GM19238 (cell line): ENCODE measurements around the gene PARD3B.

ENCODE experiments used
- DNase-seq: peaks from one replicate; pipeline ENCODE4 v3.0.0; 2011; ENCODE audit warnings: low spot score; ENCODE audit not compliant: insufficient read length

Gene PARD3B

GRCh38 chr2:204705243-204705932 is 160.1 kb downstream of the PARD3B start:
- no peak for DNase-seq

- no peak for DNase-seq
Measured at GRCh38 chr2:204706939-204707338, 161.7 kb downstream of the PARD3B start.

DNA sequence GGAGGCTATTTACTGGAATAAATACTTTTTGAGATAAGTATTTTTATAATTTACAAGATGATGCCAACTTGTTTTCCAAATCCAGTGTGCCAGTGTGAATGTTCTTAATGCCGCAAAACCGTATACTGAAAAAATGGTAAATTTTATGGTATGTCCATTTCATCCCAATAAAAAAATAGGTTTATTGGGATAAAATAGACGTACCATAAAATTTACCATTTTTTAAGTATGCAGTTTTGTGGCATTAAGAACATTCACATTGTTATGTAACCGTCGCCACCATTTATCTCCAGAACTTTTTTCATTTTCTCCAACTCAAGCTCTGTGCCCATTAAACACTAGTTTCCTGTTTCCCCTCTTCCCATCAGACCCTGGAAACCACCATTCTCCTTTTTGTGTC is 167.9 kb downstream of the PARD3B start:
- no peak for DNase-seq

GRCh38 chr2:204715361-204715760 is 170.1 kb downstream of the PARD3B start:
- DNase-seq, result no peak

DNA sequence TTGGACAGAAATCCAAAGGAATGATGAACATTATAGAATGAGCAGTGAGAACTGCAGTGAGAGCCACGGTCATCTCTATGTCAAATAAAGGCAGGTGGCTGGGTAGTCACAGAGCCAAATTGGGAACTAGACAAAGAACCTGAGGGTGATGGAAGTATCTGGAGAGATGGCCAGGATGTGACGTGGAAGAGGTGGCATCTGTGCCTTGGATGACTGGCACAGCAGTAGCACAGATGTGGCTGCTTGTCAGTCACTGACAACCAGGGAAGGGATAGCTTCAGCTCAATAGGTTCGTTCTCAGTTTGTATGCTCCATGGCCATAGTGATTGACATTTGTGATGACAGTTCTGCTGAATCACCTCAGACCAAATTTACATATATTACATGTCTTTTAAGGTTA is 172.3 kb downstream of the PARD3B start:
- DNase-seq, result no peak

- no peak for DNase-seq
Measured at GRCh38 chr2:204718607-204719006, 173.3 kb downstream of the PARD3B start.

DNA sequence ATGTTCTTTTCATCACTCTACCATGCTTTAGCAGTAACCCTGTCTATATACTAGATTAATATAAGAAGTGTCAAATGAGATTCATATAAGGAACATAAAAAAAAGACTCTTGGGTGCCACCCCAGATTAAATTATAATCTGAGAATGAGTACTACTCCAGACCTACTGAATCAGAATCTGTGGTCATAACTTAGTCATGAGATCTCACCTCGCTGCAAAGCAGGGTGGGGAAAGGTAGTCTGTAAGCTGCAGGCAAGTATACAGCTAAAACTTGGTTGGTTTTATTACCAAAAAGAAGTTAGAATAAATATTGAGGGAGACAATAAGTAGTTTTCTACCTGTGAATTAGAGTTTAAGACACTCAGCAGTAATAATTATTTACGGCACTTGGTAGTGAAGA is 175.6 kb downstream of the PARD3B start:
- no peak for DNase-seq

- no peak for DNase-seq
Measured at GRCh38 chr2:204722207-204722606, 176.9 kb downstream of the PARD3B start.

DNA sequence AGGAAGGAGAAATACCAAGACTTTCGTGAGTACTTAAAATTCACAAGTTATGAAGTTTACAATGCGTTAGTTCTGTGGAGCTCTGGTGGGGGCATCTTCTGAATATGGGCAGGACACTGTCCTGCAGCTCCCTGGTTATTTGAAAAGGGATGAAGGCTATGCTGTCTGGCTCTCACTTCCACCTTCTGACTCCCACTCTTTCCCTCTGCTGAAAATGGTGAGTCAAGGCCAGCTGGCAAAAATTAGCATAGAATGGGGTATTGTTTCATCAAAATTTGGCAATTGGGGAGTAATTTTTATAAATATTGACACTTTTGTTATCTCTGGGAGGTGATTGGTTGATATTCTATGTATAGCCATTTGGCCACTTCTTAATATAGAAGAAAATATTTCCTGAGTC is 177.4 kb downstream of the PARD3B start:
- DNase-seq, result no peak

GRCh38 chr2:204725693-204726360 is 180.6 kb downstream of the PARD3B start:
- DNase-seq, result no peak

- no peak for DNase-seq
Measured at GRCh38 chr2:204726831-204727230, 181.6 kb downstream of the PARD3B start.

DNA sequence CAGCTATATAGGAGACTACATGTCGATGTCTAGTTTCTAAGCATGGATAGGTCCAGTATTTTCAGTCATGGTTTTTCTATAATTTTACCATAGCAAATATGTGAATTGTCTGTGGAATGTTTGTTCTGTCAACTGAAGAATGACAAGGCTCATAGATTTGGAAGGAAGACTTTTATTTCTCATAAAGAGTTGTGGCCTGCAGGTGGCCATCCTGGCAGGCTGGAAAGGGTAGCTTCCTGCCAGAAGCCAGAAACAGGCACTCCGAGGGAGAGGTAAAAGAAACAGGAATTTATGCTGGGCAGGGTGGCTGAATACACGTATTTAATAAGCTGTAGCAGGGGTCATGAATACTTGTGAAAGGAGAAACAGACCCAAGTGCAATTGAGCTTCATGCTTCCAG is 182.1 kb downstream of the PARD3B start:
- no peak for DNase-seq

- DNase-seq, result no peak
Measured at GRCh38 chr2:204730603-204731002, 185.3 kb downstream of the PARD3B start.

DNA sequence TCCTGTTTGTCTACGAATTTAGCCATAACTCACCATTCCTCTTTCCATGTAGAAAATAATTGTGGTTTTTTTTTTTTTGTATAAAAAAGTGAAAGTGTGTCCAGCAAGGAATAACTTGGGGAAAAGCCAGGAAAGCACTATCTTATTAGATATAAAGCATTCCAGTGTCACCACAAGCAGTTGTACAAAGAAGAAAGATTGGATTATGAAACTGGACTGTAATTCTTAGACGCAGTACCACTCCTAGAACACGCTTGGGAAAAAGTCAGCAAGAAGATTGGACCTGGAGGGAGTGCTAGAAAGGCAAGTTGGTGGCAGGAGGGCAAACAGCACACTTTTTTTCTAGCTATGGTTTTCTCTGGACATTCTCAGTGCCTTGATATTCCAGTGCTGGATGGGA is 186.7 kb downstream of the PARD3B start:
- no peak for DNase-seq

DNA sequence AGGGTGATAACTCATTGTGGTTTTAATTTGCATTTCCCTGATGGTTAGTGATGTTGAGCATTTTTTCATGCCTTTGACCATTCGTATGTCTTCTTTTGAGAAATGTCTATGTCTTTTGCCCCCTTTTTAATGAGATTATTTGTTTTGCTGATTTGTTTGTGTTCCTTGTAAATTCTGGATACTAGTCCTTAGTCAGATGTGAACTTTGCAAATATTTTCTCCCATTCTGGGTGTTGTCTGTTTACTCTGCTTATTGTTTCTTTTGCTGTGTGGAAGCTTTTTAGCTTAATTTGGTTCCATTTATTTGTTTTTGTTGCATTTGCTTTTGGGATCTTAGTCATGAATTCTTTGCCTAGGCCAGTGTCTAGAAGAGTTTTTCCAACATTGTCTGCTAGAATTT is 192.0 kb downstream of the PARD3B start:
- no peak for DNase-seq

GRCh38 chr2:204738721-204739120 is 193.4 kb downstream of the PARD3B start:
- no peak for DNase-seq

GRCh38 chr2:204743393-204743960 is 198.2 kb downstream of the PARD3B start:
- DNase-seq, result no peak

GRCh38 chr2:204744506-204744905 is 199.2 kb downstream of the PARD3B start:
- DNase-seq, result no peak

GRCh38 chr2:204748286-204748685 is 203.0 kb downstream of the PARD3B start:
- no peak for DNase-seq

DNA sequence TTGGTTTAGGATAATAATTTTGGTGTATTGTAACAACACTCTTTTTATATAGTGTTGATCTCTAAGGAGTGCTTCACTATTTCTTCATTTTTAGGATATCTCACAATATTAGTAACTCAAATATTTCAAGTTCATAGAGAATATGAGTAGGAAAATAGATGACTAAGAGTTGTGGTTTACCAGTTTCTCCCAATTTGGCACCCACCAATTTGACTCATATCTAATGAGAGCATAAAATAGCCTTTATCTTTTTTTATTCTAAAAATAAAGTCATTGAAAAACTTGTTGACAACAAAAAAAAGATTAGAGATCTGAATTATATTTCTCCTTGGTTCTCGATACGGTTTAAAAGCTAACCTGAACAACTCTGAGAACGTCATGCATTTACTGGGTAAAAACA is 204.0 kb downstream of the PARD3B start:
- DNase-seq, result no peak

DNA sequence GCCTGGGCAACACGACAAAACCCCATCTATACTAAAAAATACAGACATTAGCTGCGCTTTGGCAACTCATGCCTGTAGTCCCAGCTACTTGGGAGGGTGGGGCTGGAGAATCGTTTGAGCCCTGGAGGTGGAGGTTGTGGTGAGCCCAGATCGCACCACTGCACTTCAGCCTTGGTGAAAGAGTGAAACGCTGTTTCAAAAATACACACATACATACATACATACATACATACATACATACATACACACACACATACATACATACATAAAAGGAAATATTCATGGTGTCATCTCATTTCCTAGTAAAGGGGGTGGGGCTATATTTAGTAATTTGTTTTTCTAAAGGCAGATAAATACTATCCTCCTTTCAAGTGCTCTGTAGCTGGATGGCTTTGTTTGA is 205.1 kb downstream of the PARD3B start:
- no peak for DNase-seq

- no peak for DNase-seq
Measured at GRCh38 chr2:204751472-204751871, 206.2 kb downstream of the PARD3B start.

DNA sequence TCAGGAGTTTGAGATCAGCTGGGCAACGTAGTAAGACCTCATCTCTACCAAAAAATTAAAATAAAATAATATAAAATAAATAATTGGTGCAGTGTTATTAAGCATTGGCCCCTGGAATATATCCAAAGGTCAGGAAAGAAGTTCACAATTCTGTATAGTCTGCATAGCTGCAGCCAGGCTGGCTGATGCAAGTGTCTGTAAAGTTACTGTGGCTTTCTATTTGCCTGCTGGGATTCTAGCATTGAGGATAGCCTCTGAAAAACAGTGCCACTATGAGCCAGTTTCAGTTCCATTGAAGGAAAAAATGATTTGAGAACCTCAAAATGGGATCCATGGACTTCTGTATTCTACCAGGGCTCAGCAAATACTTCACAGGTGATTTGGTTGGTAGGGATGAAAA is 208.6 kb downstream of the PARD3B start:
- no peak for DNase-seq
